IPS DF 6.9 (cell line): ENCODE data around the gene CERS4.
"Not testable (repeated sequence)": the region's sequence is repeated elsewhere in the genome, so short reads cannot be mapped to it uniquely, and the experiment has no call there.

ENCODE experiments used
- DNase-seq: peaks from one replicate; pipeline ENCODE4 v3.0.0-alpha.2; 2013; ENCODE audit warnings: low read depth, low spot score
- H3K27ac ChIP-seq: one replicate; pipeline ENCODE4 v1.5.1; 2013; ENCODE audit warnings: low read length, control low read depth
- H3K27me3 ChIP-seq: 2 replicates; pipeline ENCODE4 v1.6.1; 2013; ENCODE audit warnings: mild to moderate bottlenecking, low read length; ENCODE audit not compliant: control insufficient read depth, insufficient read depth
- H3K36me3 ChIP-seq: 2 replicates; pipeline ENCODE4 v1.6.1; 2013; ENCODE audit warnings: low read length; ENCODE audit not compliant: control insufficient read depth, insufficient read depth
- H3K4me1 ChIP-seq: 2 replicates; pipeline ENCODE4 v1.6.1; 2013; ENCODE audit warnings: low read length; ENCODE audit not compliant: control insufficient read depth, insufficient read depth
- H3K4me3 ChIP-seq: 2 replicates; pipeline ENCODE4 v1.5.1; 2013; ENCODE audit warnings: mild to moderate bottlenecking, low read length
- H3K9me3 ChIP-seq: 2 replicates; pipeline ENCODE4 v1.6.1; 2013; ENCODE audit warnings: low read length, inconsistent platforms; ENCODE audit not compliant: control insufficient read depth, insufficient read depth
- WGBS: extraction: QIAGEN DNeasy Blood & Tissue Kit; methylation state at CpG from one replicate; pipeline ENCODE4 v1.1.7; 2013; ENCODE audit warnings: mixed read lengths, missing lambda C conversion rate; ENCODE audit not compliant: insufficient read length, insufficient coverage; 5-methylcytosine and 5-hydroxymethylcytosine counted together

Gene CERS4

GRCh38 chr19:8210421-8211101 lies 1.4 kb downstream of the CERS4 start:
- Histone ChIP-seq H3K4me3 (peak overlapping the region; percentile 77; the same call in 1 of the 2 replicates), H3K9me3 (no peaks in the 10 kb centered on the region), H3K27me3 (no peaks in the 10 kb centered on the region), H3K4me1 (0 out of 2 replicates have a peak, but pooled peaks cover 2% of the 10 kb centered on the region), H3K27ac (no peak overlapping the region), H3K36me3 (no peaks in the 10 kb centered on the region)
- no peak for DNase-seq
- WGBS = no CpG with 5 or more reads among the region's 13 CpGs

DNA sequence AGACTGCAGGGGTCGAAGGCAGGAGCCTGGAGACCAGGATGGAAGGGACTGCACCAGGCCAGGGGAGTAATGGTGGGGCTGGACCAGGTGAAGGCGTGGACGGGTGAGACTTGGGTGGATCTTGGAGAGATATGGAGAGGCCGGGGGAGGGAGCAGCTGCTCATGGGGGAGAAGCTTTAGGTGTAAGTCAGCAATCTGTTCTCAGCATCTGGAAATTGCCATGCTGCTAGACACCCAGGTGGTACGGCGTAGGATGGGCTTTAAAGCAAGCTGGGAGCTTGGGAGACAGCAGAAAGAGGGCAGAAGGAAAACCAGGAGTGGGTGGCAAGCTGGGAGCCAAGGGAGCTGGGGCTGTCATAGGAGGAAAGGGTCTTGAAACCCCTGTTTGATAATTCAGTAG lies 3.0 kb downstream of the CERS4 start:
- no peak for DNase-seq
- no peak overlapping the region for H3K27ac ChIP-seq
- H3K36me3 ChIP-seq = no peaks in the 10 kb centered on the region
- H3K9me3 ChIP-seq = no peaks in the 10 kb centered on the region
- no CpG with 5 or more reads among the region's 6 CpGs for WGBS
- H3K4me1 ChIP-seq = 0 out of 2 replicates have a peak, but pooled peaks cover 2% of the 10 kb centered on the region
- H3K27me3 ChIP-seq = no peaks in the 10 kb centered on the region
- no peak overlapping the region for H3K4me3 ChIP-seq

DNA sequence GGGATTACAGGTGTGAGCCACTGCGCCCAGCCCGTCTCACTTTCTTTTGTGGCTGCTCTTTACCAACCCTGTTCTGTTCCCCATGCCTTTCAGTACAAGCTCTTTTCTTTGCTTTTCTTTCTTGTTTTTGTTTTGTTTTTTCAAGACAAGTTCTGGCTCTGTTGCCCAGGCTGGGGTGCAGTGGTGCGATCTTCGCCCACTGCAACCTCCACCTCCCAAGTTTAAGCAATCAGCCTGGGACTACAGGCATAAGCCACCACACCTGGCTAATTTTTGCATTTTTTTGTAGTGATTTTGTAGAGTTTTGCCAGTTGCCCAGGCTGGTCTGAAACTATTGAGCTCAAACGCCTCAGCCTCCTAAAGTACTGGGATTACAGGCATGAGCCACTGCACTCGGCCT lies 3.7 kb downstream of the CERS4 start:
- Histone ChIP-seq H3K27me3 (no peaks in the 10 kb centered on the region), H3K4me3 (no peak overlapping the region), H3K36me3 (no peaks in the 10 kb centered on the region), H3K27ac (no peak overlapping the region), H3K9me3 (no peaks in the 10 kb centered on the region), H3K4me1 (0 out of 2 replicates have a peak, but pooled peaks cover 2% of the 10 kb centered on the region)
- no peak for DNase-seq
- WGBS = no CpG with 5 or more reads among the region's 6 CpGs

DNA sequence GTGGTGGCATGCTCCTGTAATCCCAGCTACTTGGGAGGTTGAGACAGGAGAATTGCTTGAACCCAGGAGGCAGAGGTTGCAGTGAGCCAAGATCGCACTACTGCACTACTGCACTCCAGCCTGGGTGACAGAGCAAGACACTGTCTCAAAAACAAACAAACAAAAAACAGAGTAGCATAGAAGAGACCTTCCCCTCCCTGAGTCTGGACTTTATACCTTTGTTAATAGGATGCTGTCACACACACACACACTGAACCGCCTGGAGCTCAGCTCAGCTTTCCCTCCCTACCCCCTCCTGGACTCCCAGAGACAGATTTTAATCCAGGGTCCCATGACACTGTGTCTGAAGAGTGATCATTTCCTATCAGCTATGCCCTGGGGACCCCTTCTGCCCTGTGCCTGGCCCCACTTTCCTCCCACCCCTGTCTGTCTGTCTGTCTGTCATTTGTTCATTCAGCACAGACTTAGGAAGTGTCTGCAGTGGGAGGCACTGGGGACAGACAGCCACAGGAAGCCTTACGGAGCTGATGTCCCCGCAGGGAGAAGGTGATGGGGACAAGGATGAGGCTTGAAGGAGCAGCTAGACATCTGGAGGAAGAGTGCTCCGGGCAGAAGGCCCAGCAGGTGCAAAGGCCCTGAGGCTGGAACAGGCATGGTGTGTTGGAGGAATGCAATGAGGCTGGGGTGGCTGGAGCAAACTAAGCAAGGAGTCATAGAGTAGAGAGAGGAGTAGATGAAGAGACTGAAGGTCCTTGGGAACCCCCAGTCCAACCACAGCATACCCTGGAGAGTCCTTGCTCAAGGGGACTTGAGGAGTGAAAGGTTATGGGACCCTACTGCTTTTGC lies 4.9 kb downstream of the CERS4 start:
- no peak for DNase-seq
- WGBS = no CpG with 5 or more reads among the region's 5 CpGs
- Histone ChIP-seq H3K36me3 (no peaks in the 10 kb centered on the region), H3K9me3 (no peaks in the 10 kb centered on the region), H3K4me3 (no peak overlapping the region), H3K27me3 (no peaks in the 10 kb centered on the region), H3K4me1 (0 out of 2 replicates have a peak, but pooled peaks cover 2% of the 10 kb centered on the region), H3K27ac (no peak overlapping the region)

GRCh38 chr19:8214802-8215201 lies 5.6 kb downstream of the CERS4 start:
- Histone ChIP-seq H3K4me1 (0 out of 2 replicates have a peak, but pooled peaks cover 2% of the 10 kb centered on the region), H3K27me3 (no peaks in the 10 kb centered on the region), H3K9me3 (no peaks in the 10 kb centered on the region), H3K36me3 (no peaks in the 10 kb centered on the region), H3K27ac (no peak overlapping the region), H3K4me3 (no peak overlapping the region)
- WGBS = no CpG with 5 or more reads among the region's 6 CpGs
- no peak for DNase-seq

GRCh38 chr19:8215783-8216182 lies 6.6 kb downstream of the CERS4 start:
- Histone ChIP-seq H3K27ac (no peak overlapping the region), H3K4me3 (no peak overlapping the region), H3K9me3 (no peaks in the 10 kb centered on the region), H3K27me3 (no peaks in the 10 kb centered on the region), H3K4me1 (0 out of 2 replicates have a peak, but pooled peaks cover 2% of the 10 kb centered on the region), H3K36me3 (no peaks in the 10 kb centered on the region; the same call in 1 of the 2 replicates)
- no peak for DNase-seq
- WGBS = no CpG with 5 or more reads among the region's 4 CpGs

DNA sequence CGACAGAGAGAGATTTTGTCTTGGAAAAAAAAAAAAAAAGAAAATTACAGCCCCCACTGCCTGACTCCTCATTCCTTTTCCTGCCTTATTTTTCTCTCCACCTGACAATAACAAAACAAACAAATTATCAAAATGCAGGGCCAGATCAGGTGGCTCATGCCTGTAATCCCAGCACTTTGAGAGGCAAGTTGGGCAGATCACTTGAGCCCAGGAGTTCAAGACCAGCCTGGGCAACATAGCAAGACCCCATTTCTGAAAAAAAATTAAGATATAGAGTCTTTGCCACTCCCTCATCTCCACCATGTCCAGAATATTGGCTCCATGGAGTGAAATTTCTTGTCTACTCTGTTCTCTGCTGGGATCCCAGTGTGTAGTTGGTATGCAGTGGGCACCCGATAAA lies 7.2 kb downstream of the CERS4 start:
- WGBS = no CpG with 5 or more reads among the region's 2 CpGs
- no peak overlapping the region for H3K27ac ChIP-seq
- H3K4me1 ChIP-seq = no peaks in the 10 kb centered on the region
- H3K4me3 ChIP-seq = no peak overlapping the region
- H3K27me3 ChIP-seq = no peaks in the 10 kb centered on the region
- DNase-seq = no peak
- H3K9me3 ChIP-seq = no peaks in the 10 kb centered on the region
- H3K36me3 ChIP-seq = no peaks in the 10 kb centered on the region; the same call in 1 of the 2 replicates

GRCh38 chr19:8218127-8218526 lies 9.0 kb downstream of the CERS4 start:
- H3K27ac ChIP-seq, H3K27me3 ChIP-seq, H3K36me3 ChIP-seq, H3K4me3 ChIP-seq, H3K9me3 ChIP-seq, H3K4me1 ChIP-seq, DNase-seq: not testable (repeated sequence)
- WGBS = no CpG with 5 or more reads among the region's 7 CpGs

DNA sequence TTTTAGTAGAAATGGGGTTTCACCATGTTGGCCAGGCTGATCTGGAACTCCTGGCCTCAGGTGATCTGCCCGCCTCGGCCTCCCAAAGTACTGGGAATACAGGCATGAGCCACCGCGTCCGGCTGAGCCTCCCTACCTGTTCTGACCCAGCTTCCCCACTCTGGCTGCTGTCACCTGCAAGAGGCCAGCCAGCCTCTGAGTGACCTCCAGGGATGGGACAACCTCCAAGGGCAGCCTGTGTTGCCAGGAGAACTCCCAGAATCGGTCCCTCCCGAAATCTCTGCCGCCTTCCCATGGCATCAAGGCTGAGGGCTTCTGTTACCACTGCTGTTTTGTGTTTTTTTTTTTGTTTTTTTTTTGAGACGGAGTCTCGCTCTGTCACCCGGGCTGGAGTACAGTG lies 11.3 kb downstream of the CERS4 start:
- H3K27ac ChIP-seq = no peak overlapping the region
- DNase-seq = no peak
- no peak overlapping the region for H3K4me3 ChIP-seq
- no peaks in the 10 kb centered on the region; the same call in 1 of the 2 replicates for H3K36me3 ChIP-seq
- H3K4me1 ChIP-seq = no peaks in the 10 kb centered on the region
- H3K9me3 ChIP-seq = no peaks in the 10 kb centered on the region
- WGBS = no CpG with 5 or more reads among the region's 11 CpGs
- no peaks in the 10 kb centered on the region for H3K27me3 ChIP-seq

DNA sequence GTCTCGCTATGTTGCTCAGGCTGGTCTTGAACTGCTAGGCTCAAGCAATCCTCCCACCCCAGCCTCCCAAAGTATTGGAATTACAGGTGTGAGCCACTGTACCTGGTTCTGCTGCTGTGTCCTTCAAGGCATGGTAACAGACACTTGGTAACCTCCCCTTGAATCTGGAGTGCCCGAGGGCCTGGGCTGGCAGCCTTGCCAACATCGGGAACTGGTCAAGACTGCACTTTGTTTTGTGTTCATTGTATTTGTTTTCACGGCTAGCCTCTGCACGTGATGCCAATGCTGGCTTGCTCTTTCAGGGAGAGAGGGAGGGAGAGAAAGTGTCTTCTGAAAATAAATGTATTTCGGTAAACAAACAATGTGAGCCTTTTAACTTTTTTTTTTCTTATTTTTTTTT lies 12.0 kb downstream of the CERS4 start:
- H3K4me3 ChIP-seq = no peak overlapping the region
- WGBS = no CpG with 5 or more reads among the region's 6 CpGs
- no peaks in the 10 kb centered on the region; the same call in 1 of the 2 replicates for H3K36me3 ChIP-seq
- no peaks in the 10 kb centered on the region for H3K4me1 ChIP-seq
- no peak overlapping the region for H3K27ac ChIP-seq
- H3K27me3 ChIP-seq = no peaks in the 10 kb centered on the region
- no peak for DNase-seq
- no peaks in the 10 kb centered on the region for H3K9me3 ChIP-seq
